ENCODE data around the gene PIP4P1. TPM values are rescaled to one million over a fixed set of nuclear protein-coding genes. Genes with fewer than 3 reads are reported as not detected.
A peak's percentile ranks its signal among the peaks of the same experiment; 100 is the strongest.

Gene PIP4P1
- total and polyA plus RNA-seq, 2 of the 13 experiments (the other 11 are each of a cell fraction or from before 2014, with no cell fraction given) = 33.4 to 47.0 TPM

DNA sequence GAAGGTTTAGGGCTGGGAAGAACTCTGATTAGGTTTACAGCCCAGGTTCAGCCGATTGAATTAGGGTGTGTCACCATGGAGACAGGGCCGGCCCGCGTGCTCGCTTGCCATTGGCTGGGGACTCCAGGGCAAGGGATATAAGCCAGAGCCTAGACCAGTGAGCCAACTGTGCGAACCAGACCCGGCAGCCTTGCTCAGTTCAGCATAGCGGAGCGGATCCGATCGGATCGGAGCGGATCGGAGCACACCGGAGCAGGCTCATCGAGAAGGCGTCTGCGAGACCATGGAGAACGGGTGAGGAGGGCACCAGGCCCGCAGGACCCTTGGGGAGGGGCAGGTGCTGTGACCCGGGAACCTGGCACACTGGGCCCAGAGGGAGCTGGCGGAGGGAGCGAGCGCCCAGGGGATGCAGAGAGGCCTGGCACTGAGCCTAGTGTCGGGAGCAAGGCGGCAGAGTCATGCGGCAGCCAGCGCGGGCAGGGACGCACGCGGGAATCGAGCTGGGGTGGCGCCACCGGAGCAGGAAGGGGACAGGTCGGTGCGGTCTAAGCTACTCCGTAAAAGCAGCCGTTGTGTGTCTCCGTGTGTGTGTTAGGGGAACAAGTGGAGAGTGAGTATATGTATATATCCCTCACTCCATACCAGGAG is 8.1 kb upstream of the PIP4P1 start, which contains the start of gene PNP (continued):
- TF ChIP-seq, protein P1, sequence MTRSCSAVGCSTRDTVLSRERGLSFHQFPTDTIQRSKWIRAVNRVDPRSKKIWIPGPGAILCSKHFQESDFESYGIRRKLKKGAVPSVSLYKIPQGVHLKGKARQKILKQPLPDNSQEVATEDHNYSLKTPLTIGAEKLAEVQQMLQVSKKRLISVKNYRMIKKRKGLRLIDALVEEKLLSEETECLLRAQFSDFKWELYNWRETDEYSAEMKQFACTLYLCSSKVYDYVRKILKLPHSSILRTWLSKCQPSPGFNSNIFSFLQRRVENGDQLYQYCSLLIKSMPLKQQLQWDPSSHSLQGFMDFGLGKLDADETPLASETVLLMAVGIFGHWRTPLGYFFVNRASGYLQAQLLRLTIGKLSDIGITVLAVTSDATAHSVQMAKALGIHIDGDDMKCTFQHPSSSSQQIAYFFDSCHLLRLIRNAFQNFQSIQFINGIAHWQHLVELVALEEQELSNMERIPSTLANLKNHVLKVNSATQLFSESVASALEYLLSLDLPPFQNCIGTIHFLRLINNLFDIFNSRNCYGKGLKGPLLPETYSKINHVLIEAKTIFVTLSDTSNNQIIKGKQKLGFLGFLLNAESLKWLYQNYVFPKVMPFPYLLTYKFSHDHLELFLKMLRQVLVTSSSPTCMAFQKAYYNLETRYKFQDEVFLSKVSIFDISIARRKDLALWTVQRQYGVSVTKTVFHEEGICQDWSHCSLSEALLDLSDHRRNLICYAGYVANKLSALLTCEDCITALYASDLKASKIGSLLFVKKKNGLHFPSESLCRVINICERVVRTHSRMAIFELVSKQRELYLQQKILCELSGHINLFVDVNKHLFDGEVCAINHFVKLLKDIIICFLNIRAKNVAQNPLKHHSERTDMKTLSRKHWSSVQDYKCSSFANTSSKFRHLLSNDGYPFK (CRISPR knock-in tag; IDR thresholded peaks at IDR 0.05; ENCODE audit: borderline replicate concordance) = peak; percentile 46; the same call in 1 of the 2 replicates
- TF ChIP-seq NR1H2 (CRISPR knock-in tag; IDR thresholded peaks at IDR 0.05; ENCODE audit: borderline replicate concordance, low read depth) = 0 out of 2 replicates have a peak, but pooled peaks have one; percentile 10
- peak; percentile 56 for TF ChIP-seq ZNF781 (CRISPR knock-in tag; IDR thresholded peaks at IDR 0.05; ENCODE audit: borderline replicate concordance, not compliant biosample characterization)
- TF ChIP-seq HNF4A (CRISPR knock-in tag; IDR thresholded peaks at IDR 0.05) = no peak
- peak; percentile 88; the same call in 1 of the 2 replicates for TF ChIP-seq AHR (CRISPR knock-in tag; IDR thresholded peaks at IDR 0.05)
- TF ChIP-seq MAFK (conservative IDR thresholded peaks at IDR 0.05 in 1 of 2, IDR thresholded peaks at IDR 0.05 in 1 of 2; ENCODE audit: low read length in 2 of 2) = 0 out of 4 replicates have a peak, but pooled peaks of 1 of the 2 experiments have one; percentile 16
- TF ChIP-seq, protein P2, sequence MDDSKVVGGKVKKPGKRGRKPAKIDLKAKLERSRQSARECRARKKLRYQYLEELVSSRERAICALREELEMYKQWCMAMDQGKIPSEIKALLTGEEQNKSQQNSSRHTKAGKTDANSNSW (CRISPR knock-in tag; IDR thresholded peaks at IDR 0.05; ENCODE audit: borderline replicate concordance) = no peak
- no peak for TF ChIP-seq SRSF4 (IDR thresholded peaks at IDR 0.05; ENCODE audit: low read depth, low read length, poor library complexity, severe bottlenecking)
- TF ChIP-seq NFE2 (CRISPR knock-in tag; IDR thresholded peaks at IDR 0.05) = no peak
- TF ChIP-seq ZFP37 (CRISPR knock-in tag; IDR thresholded peaks at IDR 0.05; ENCODE audit: borderline replicate concordance) = no peak
- TF ChIP-seq FOXM1 (CRISPR knock-in tag; IDR thresholded peaks at IDR 0.05) = no peak
- TF ChIP-seq CBFB (CRISPR knock-in tag; IDR thresholded peaks at IDR 0.05) = no peak; the same call in 1 of the 2 replicates
- TF ChIP-seq, protein P3, sequence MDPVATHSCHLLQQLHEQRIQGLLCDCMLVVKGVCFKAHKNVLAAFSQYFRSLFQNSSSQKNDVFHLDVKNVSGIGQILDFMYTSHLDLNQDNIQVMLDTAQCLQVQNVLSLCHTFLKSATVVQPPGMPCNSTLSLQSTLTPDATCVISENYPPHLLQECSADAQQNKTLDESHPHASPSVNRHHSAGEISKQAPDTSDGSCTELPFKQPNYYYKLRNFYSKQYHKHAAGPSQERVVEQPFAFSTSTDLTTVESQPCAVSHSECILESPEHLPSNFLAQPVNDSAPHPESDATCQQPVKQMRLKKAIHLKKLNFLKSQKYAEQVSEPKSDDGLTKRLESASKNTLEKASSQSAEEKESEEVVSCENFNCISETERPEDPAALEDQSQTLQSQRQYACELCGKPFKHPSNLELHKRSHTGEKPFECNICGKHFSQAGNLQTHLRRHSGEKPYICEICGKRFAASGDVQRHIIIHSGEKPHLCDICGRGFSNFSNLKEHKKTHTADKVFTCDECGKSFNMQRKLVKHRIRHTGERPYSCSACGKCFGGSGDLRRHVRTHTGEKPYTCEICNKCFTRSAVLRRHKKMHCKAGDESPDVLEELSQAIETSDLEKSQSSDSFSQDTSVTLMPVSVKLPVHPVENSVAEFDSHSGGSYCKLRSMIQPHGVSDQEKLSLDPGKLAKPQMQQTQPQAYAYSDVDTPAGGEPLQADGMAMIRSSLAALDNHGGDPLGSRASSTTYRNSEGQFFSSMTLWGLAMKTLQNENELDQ (CRISPR knock-in tag; IDR thresholded peaks at IDR 0.05; ENCODE audit: borderline replicate concordance) = no peak
- peak; percentile 82 for TF ChIP-seq SALL1 (CRISPR knock-in tag; IDR thresholded peaks at IDR 0.05)
- peak; percentile 65; the same call in 1 of the 2 replicates for TF ChIP-seq NCOA2 (CRISPR knock-in tag; IDR thresholded peaks at IDR 0.05)
- TF ChIP-seq MYNN (CRISPR knock-in tag; IDR thresholded peaks at IDR 0.05; ENCODE audit: low read depth) = 0 out of 2 replicates have a peak, but pooled peaks have one; percentile 87
- TF ChIP-seq, protein P4, sequence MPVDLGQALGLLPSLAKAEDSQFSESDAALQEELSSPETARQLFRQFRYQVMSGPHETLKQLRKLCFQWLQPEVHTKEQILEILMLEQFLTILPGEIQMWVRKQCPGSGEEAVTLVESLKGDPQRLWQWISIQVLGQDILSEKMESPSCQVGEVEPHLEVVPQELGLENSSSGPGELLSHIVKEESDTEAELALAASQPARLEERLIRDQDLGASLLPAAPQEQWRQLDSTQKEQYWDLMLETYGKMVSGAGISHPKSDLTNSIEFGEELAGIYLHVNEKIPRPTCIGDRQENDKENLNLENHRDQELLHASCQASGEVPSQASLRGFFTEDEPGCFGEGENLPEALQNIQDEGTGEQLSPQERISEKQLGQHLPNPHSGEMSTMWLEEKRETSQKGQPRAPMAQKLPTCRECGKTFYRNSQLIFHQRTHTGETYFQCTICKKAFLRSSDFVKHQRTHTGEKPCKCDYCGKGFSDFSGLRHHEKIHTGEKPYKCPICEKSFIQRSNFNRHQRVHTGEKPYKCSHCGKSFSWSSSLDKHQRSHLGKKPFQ (CRISPR knock-in tag; IDR thresholded peaks at IDR 0.05; ENCODE audit: insufficient replicate concordance) = peak; percentile 49
- TF ChIP-seq, protein P5, sequence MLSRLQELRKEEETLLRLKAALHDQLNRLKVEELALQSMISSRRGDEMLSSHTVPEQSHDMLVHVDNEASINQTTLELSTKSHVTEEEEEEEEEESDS (CRISPR knock-in tag; IDR thresholded peaks at IDR 0.05; ENCODE audit: borderline replicate concordance) = no peak
- TF ChIP-seq MZF1 (CRISPR knock-in tag; IDR thresholded peaks at IDR 0.05; ENCODE audit: borderline replicate concordance) = no peak
- TF ChIP-seq ZFP41 (CRISPR knock-in tag; IDR thresholded peaks at IDR 0.05; ENCODE audit: borderline replicate concordance) = 0 out of 2 replicates have a peak, but pooled peaks have one; percentile 30
